GM12892 (cell line): Measurements from ENCODE around the gene ARL6IP1. TPM values are rescaled to one million over a fixed set of nuclear protein-coding genes. Genes with fewer than 3 reads are reported as not detected.

Source experiments
- DNase-seq: peaks from one replicate; pipeline ENCODE4 v3.0.0; 2011; ENCODE audit not compliant: insufficient read length
- FAIRE-seq: peaks from 2 replicates; lab custom pipeline; 2011; peaks lifted over from hg19 to GRCh38; lab: Jason Lieb, UNC
- POLR2A ChIP-seq: IDR thresholded peaks from 2 replicates; pipeline ENCODE4 v1.6.1; 2011; ENCODE audit warnings: low read depth, low read length, control low read depth
- POLR2AphosphoS5 ChIP-seq: IDR thresholded peaks from 2 replicates; pipeline ENCODE4 v1.6.1; 2011; ENCODE audit warnings: low read depth, low read length, control low read depth
- TAF1 ChIP-seq: IDR thresholded peaks from 2 replicates; pipeline ENCODE4 v1.6.1; 2011; ENCODE audit warnings: low read depth, mild to moderate bottlenecking, control low read depth, low read length, borderline replicate concordance
- polyA plus RNA-seq: library from polyadenylated mRNA; unstranded; fragments of >200 nt; gene quantifications from one replicate; pipeline ENCODE4 v1.2.1, GENCODE V29; 2012; ENCODE audit warnings: missing spikeins, inconsistent platforms; ENCODE audit not compliant: missing spikeins

ARL6IP1 gene
- 99.2 TPM for polyA plus RNA-seq

GRCh38 chr16:18801145-18801972 lies at the start of gene ARL6IP1:
ARL6IP1 (minus strand) TSS chr16:18801549; CDS start chr16:18801466, 83 bp downstream.
- TF ChIP-seq TAF1 (peak; percentile 76; the same call in 1 of the 2 replicates), POLR2AphosphoS5 (peak; percentile 99), POLR2A (peak; percentile 99)
- DNase-seq = peak; percentile 93
- peak; percentile 98 for FAIRE-seq

DNA sequence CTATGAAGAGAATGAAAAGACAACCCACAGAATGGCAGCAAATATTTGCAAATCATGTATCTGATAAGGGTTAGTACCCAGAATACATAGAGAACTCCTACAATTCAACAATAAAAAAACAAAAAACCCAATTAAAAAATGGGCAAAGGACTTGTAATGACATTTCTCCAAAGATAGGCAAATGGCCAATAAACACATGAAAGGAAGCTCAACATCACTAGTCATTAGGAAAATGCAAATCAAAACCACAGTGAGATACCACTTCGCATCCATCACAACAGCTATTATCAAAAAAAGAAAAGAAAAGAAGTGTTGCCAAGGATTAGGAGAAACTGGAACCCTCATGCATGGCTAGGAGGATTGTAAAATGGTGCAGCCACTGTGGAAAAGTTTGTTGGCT lies 45.1 kb upstream of the ARL6IP1 start:
- DNase-seq (no peak), FAIRE-seq (no peak)
- no peak for TF ChIP-seq POLR2A
- no peak for TF ChIP-seq TAF1
- TF ChIP-seq POLR2AphosphoS5 = no peak

DNA sequence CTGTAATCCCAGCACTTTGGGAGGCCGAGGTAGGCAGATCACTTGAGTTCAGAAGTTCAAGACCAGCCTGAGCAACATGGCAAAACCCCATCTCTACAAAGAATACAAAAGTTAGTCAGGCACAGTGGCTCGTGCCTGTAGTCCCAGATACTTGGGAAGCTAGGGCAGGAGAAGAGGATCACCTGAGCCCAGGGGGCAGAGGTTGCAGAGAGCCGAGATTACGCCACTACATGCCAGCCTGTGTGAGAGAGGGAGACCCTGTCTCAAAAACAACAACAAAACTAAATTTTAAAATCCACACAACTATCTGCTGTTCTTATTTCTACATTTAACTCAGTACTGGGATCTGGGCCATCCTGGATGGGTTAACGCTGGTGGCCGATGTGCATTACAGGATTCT lies 41.2 kb upstream of the ARL6IP1 start:
- DNase-seq (no peak), FAIRE-seq (no peak)
- TF ChIP-seq TAF1 (no peak), POLR2A (no peak), POLR2AphosphoS5 (no peak)

DNA sequence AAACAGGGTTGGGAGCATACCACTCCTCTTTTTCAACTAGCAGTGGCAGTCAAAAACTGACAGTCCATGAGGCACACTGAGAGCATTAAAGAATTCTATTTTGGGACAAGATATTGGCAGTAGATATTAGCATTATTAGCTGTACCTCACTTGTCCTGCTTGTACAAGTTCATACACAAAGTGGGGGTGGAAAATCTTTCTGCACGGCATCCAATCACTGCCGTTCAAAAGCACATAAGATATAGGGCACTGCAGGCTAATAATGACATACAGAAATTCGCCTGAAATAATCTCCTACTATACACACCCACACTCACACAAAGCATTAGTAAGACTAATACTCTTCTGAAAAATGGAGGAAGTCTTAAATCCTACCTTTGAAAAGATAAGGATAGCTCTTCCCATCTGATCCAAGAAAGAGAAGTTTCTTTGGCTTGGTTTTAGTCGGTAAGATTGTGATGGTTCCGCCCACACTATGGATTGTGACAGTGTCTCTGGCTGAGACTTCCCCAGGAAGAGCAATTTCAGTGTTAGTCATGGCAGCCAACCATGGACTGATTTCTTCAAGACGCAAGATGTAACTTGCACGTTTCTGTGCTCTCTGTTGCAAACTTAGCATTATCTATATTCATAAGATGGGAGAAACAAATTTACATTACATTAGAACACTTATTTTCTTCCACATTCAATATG lies 40.6 kb upstream of the ARL6IP1 start:
- TF ChIP-seq POLR2A = no peak
- TF ChIP-seq TAF1 = no peak
- TF ChIP-seq POLR2AphosphoS5 = no peak
- FAIRE-seq (no peak), DNase-seq (no peak)

GRCh38 chr16:18839555-18839954 lies 38.2 kb upstream of the ARL6IP1 start:
- FAIRE-seq = no peak
- TF ChIP-seq POLR2AphosphoS5 = no peak
- no peak for DNase-seq

- no peak for DNase-seq
- no peak for FAIRE-seq
- no peak for TF ChIP-seq POLR2A
- no peak for TF ChIP-seq TAF1
- no peak for TF ChIP-seq POLR2AphosphoS5
Observed at GRCh38 chr16:18836702-18837101, 35.4 kb upstream of the ARL6IP1 start.

GRCh38 chr16:18834864-18835263 lies 33.5 kb upstream of the ARL6IP1 start:
- no peak for FAIRE-seq
- DNase-seq = no peak
- no peak for TF ChIP-seq POLR2AphosphoS5
- no peak for TF ChIP-seq POLR2A
- TF ChIP-seq TAF1 = no peak

DNA sequence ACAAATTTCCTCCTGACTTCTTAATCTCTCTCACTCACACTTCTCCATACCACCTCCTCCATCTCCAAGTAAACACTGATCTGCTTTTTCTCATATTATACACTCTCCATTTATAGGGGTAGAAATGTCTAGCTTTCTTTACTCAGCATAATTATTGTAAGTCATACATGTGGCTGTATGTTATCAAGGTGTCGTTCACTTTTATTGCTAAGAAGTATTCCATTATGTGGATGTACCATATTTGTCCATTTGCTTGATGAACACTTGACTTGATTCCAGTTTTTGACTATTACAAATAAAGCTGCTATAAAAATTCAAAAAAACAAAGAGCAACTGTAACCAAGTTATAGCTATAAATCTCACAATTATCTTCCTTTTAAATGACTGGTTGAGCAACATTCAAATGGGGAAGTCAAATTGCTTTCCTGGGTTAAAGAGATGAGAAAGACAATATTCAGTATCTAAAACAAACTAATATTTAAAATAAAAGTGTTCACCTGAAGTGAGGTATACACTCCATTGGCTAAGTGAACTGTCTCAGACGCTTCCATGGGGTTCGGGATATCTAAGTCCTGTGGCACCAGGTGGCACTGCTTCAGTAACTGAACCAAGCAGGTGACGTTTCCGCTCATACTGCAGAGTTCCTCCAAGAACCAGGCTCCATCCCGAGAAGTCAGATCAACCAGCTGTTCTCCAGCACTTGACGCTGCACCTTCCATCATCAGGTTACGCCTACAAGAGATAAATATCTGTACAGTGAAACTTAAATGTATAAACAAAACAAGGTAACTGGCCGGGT lies 32.6 kb upstream of the ARL6IP1 start:
- DNase-seq (no peak), FAIRE-seq (no peak)
- TF ChIP-seq POLR2A (no peak), POLR2AphosphoS5 (no peak), TAF1 (no peak)

- DNase-seq (no peak), FAIRE-seq (no peak)
- TF ChIP-seq POLR2AphosphoS5 (no peak), POLR2A (no peak), TAF1 (no peak)
Observed at GRCh38 chr16:18832613-18833012, 31.3 kb upstream of the ARL6IP1 start.

- FAIRE-seq (no peak), DNase-seq (no peak)
- TF ChIP-seq POLR2A (no peak), POLR2AphosphoS5 (no peak), TAF1 (no peak)
Observed at GRCh38 chr16:18832006-18832405, 30.7 kb upstream of the ARL6IP1 start.

DNA sequence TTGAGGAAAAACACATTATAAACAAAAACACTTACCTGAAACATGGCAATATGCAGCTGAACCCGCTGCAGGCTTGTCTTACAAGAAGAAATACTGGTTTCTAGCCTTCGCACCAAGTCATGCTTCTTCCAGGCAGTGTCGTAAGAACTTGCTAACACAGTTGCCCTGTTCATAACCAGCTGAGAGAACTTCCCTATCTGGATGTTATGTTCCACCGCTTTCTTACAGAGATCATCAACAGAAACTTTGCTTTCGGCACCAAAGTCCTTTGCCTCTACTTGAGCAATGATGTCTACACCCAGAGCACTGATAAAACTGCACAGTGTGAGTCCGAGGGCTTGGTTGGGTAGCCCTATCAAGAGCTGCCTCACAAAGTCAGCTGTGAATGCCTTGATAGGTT lies 27.9 kb upstream of the ARL6IP1 start:
- FAIRE-seq = no peak
- DNase-seq = no peak
- TF ChIP-seq TAF1 (no peak), POLR2AphosphoS5 (no peak), POLR2A (no peak)
